ACC112 (cell line): ENCODE results near the gene SYAP1.
A peak's percentile ranks its signal among the peaks of the same experiment; 100 is the strongest.
"Not testable (repeated sequence)": the region's sequence is repeated elsewhere in the genome, so short reads cannot be mapped to it uniquely, and the experiment has no call there.

ENCODE experiments used
- H2AFZ ChIP-seq: fragments of 200-600 bp; sonication (generic); one replicate; pipeline ENCODE4 v1.6.0; 2017; ENCODE audit warnings: antibody characterized with exemption, low read length; ENCODE audit not compliant: unreplicated experiment
- H3K27ac ChIP-seq: fragments of 200-600 bp; sonication (generic); 2 replicates; pipeline ENCODE4 v1.5.1; 2014; ENCODE audit warnings: low read depth, mild to moderate bottlenecking, antibody characterized with exemption, low read length, moderate library complexity
- H3K27me3 ChIP-seq: fragments of 200-600 bp; sonication (generic); 2 replicates; pipeline ENCODE4 v1.6.1; 2014; ENCODE audit warnings: mild to moderate bottlenecking, antibody characterized with exemption, low read length, moderate library complexity, mixed read lengths; ENCODE audit not compliant: insufficient read depth
- H3K36me3 ChIP-seq: fragments of 200-600 bp; sonication (generic); 2 replicates; pipeline ENCODE4 v1.6.1; 2016; ENCODE audit warnings: mild to moderate bottlenecking, antibody characterized with exemption, low read length, moderate library complexity, mixed read lengths; ENCODE audit not compliant: insufficient read depth
- H3K4me1 ChIP-seq: fragments of 200-600 bp; sonication (generic); one replicate; pipeline ENCODE4 v1.6.1; 2016; ENCODE audit warnings: low read length, mixed read lengths; ENCODE audit not compliant: insufficient read depth, unreplicated experiment, control insufficient read depth
- H3K4me3 ChIP-seq: fragments of 200-600 bp; sonication (generic); 2 replicates; pipeline ENCODE4 v1.5.1; 2014; ENCODE audit warnings: mild to moderate bottlenecking, low read depth, low read length
- H3K79me2 ChIP-seq: fragments of 200-600 bp; sonication (generic); one replicate; pipeline ENCODE4 v1.6.0; 2016; ENCODE audit warnings: low read length; ENCODE audit not compliant: control insufficient read depth, unreplicated experiment, insufficient read depth

Gene SYAP1

DNA sequence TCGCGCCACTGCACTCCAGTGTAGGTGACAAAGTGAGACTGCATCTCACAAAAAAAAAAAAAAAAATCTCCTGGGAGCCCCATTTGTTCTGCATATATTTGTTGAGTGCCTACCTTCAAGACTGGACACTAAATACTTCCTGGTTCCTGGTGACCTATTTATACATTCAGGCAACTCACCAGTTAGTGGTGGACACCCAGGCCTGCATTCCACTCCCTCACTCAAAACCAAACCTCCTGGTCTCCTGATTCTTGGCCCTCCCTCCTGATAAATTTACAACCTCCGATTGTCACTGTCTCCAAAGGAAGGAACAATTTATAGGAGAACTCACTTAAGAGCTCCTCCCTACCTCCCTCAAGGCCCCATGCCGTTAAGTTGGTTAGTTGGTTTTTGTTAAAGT, 3.1 kb downstream of the SYAP1 start:
- H3K79me2 ChIP-seq, result peaks cover 63% of the 10 kb centered on the region
- no peak overlapping the region for H3K4me3 ChIP-seq
- H3K4me1 ChIP-seq, result peaks cover 7% of the 10 kb centered on the region
- no peak overlapping the region for H3K27ac ChIP-seq
- H3K27me3 ChIP-seq, result no peaks in the 10 kb centered on the region
- no peak overlapping the region for H2AFZ ChIP-seq
- peaks cover 11% of the 10 kb centered on the region for H3K36me3 ChIP-seq

GRCh38 chrX:16725072-16725471, 5.7 kb downstream of the SYAP1 start:
- H2AFZ ChIP-seq, result no peak overlapping the region

DNA sequence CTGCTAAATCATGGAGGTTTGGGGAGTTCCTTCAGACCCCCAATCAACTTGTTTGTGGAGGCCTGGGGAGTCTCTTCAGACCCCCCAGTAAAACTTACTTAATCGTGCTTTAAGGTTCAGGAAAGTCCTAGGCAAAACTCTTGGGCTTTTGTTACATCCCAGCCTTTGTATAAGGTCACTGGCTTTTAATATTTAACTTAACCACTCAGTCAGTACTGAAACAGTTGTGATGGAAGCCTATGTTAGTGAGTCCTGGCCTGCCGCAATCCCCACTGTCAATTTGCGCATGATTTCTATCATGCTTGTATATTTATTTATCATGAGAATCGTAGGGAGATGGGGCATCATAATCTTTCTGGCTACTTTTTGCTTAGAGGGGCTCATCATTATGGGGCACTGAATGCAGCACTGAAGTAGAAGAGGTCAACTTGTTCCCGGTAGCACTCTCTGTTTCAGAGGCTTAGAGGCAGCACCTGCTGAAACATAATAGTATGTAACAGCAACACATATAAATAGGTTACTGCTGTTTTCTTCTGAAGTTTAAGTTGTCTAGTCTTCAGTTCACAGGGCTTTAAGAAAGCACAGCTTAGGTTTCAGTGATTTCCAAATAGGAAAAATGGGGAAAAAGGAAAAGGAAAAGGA, 7.1 kb downstream of the SYAP1 start:
- Histone ChIP-seq H3K79me2 (peaks cover 64% of the 10 kb centered on the region), H3K36me3 (peaks cover 22% of the 10 kb centered on the region)
- H3K4me1 ChIP-seq, H3K27me3 ChIP-seq, H2AFZ ChIP-seq, H3K27ac ChIP-seq, H3K4me3 ChIP-seq: not testable (repeated sequence)

More at GRCh38 chrX:16725072-16725471, 5.7 kb downstream of the SYAP1 start:
- no peak overlapping the region for H3K27ac ChIP-seq
- H3K4me1 ChIP-seq, result peaks cover 4% of the 10 kb centered on the region
- no peaks in the 10 kb centered on the region for H3K27me3 ChIP-seq
- H3K79me2 ChIP-seq, result peaks cover 70% of the 10 kb centered on the region
- peaks cover 16% of the 10 kb centered on the region for H3K36me3 ChIP-seq
- H3K4me3 ChIP-seq, result no peak overlapping the region

- H3K27ac ChIP-seq, result no peak overlapping the region
- H3K36me3 ChIP-seq, result peaks cover 22% of the 10 kb centered on the region
- H3K4me1 ChIP-seq, result no peaks in the 10 kb centered on the region
- H3K4me3 ChIP-seq, result no peak overlapping the region
- no peak overlapping the region for H2AFZ ChIP-seq
- peaks cover 59% of the 10 kb centered on the region for H3K79me2 ChIP-seq
- no peaks in the 10 kb centered on the region for H3K27me3 ChIP-seq
Measured at GRCh38 chrX:16727637-16728036, 8.2 kb downstream of the SYAP1 start.

DNA sequence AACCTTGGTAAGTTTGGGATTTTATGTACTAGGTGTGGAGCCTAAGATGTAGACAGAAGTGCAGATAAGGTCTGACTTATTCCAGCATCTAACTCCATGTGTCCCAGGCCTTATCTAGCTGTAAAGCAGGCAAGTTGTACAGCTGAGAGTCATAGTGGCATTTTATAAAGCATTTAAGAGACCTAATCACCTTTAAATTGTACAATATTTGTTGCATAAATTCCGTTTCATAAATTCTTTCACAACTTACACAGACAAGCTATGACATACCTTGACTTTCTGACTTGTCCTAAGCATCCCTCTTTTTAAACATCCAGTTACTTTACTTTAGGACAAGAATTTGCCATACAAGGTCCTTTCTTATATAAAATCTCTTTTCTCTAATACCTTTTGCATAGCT, 11.0 kb downstream of the SYAP1 start:
- Histone ChIP-seq H3K27ac (no peak overlapping the region), H2AFZ (no peak overlapping the region), H3K4me3 (no peak overlapping the region), H3K27me3 (no peaks in the 10 kb centered on the region), H3K4me1 (no peaks in the 10 kb centered on the region), H3K79me2 (peaks cover 34% of the 10 kb centered on the region), H3K36me3 (peaks cover 12% of the 10 kb centered on the region; the same call in 1 of the 2 replicates)

DNA sequence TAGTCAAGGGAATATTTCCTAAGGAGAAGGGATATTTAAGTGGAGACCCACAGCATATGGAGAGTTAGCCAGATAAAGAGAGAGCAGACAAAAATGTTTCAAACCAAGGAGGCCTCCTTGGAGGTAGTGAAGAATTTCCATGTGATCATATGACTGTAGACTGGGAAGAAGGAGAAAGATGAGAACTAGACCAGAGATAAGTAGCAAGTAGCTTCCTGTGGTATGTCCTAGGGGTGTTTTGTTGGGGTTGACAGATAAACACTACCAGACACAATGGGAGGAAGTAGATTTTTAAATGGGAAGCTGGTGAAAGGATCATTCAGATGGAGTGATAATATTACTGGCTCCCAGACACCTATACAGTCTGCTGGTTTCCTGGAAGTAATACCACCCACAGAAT, 13.6 kb downstream of the SYAP1 start:
- Histone ChIP-seq H2AFZ (no peak overlapping the region), H3K27ac (no peak overlapping the region), H3K4me1 (no peaks in the 10 kb centered on the region), H3K36me3 (peaks cover 10% of the 10 kb centered on the region; the same call in 1 of the 2 replicates), H3K4me3 (no peak overlapping the region), H3K27me3 (no peaks in the 10 kb centered on the region), H3K79me2 (peaks cover 24% of the 10 kb centered on the region)

GRCh38 chrX:16737024-16737423, 17.6 kb downstream of the SYAP1 start:
- no peak overlapping the region for H3K27ac ChIP-seq
- H3K79me2 ChIP-seq, result peaks cover 6% of the 10 kb centered on the region
- H3K36me3 ChIP-seq, result peaks cover 4% of the 10 kb centered on the region; the same call in 1 of the 2 replicates
- no peak overlapping the region for H2AFZ ChIP-seq
- no peaks in the 10 kb centered on the region for H3K4me1 ChIP-seq
- H3K27me3 ChIP-seq, result no peaks in the 10 kb centered on the region
- no peak overlapping the region for H3K4me3 ChIP-seq

DNA sequence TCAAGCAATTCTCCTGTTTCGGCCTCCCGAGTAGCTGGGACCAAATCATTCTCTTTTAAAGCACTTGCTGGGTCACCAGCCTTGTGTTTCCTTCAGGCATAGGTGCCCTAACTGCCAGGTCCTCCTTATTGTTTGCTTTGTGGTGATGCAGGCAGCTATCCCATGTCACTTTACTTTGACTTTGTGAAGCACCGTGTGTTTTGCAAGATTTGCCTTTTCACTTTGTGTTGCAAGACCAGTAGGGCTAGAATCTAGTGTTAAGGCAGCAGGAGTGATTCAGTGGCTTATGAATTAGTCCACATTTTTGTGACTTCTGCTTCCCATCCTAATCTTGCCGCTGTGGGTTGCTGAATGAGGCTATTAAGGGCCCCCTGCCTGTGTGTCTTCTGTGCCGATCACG, 20.2 kb downstream of the SYAP1 start:
- Histone ChIP-seq H2AFZ (no peak overlapping the region), H3K4me1 (peaks cover 7% of the 10 kb centered on the region), H3K36me3 (peaks cover 4% of the 10 kb centered on the region), H3K4me3 (no peak overlapping the region), H3K79me2 (no peaks in the 10 kb centered on the region), H3K27me3 (no peaks in the 10 kb centered on the region), H3K27ac (no peak overlapping the region)

GRCh38 chrX:16743604-16744325, 24.4 kb downstream of the SYAP1 start:
- Histone ChIP-seq H3K27me3 (no peaks in the 10 kb centered on the region), H3K27ac (peak overlapping the region; percentile 80), H2AFZ (no peak overlapping the region), H3K36me3 (peaks cover 10% of the 10 kb centered on the region), H3K4me3 (no peak overlapping the region), H3K4me1 (peaks cover 7% of the 10 kb centered on the region), H3K79me2 (no peaks in the 10 kb centered on the region)

GRCh38 chrX:16745102-16745501, 25.7 kb downstream of the SYAP1 start:
- H3K4me3 ChIP-seq, result no peak overlapping the region
- H2AFZ ChIP-seq, result no peak overlapping the region
- no peaks in the 10 kb centered on the region for H3K79me2 ChIP-seq
- no peak overlapping the region for H3K27ac ChIP-seq
- no peaks in the 10 kb centered on the region for H3K27me3 ChIP-seq
- peaks cover 7% of the 10 kb centered on the region for H3K4me1 ChIP-seq
- peaks cover 10% of the 10 kb centered on the region for H3K36me3 ChIP-seq

- Histone ChIP-seq H3K27ac (no peak overlapping the region), H3K4me1 (peaks cover 7% of the 10 kb centered on the region), H2AFZ (no peak overlapping the region), H3K36me3 (peaks cover 10% of the 10 kb centered on the region), H3K27me3 (no peaks in the 10 kb centered on the region), H3K79me2 (no peaks in the 10 kb centered on the region), H3K4me3 (no peak overlapping the region)
Measured at GRCh38 chrX:16745659-16746058, 26.2 kb downstream of the SYAP1 start.
